IMR-90 (cell line): ENCODE results near the gene SLC46A3. TPM values are rescaled to one million over a fixed set of nuclear protein-coding genes. Genes with fewer than 3 reads are reported as not detected.

Experiments
- ATAC-seq: fragments of 200-7000 bp; cut with Tn5 transposase; 2 replicates; pipeline ENCODE4 v1.9.1; 2020; ENCODE audit warnings: low read depth, mild to moderate bottlenecking, moderate library complexity
- BruUV-seq: library from RNA; stranded (reverse); fragments of 400-500 nt; replicated peaks from 2 replicates; lab custom pipeline; 2021; lab: Mats Ljungman, UMichigan
- CTCF ChIA-PET: fragments of 300-600 bp; formaldehyde crosslinking; extraction: SDS; loops from one replicate; lab custom pipeline; 2021; ENCODE audit warnings: antibody characterized with exemption; lab: Yijun Ruan, JAX
- POLR2A ChIA-PET: fragments of 300-600 bp; sonication (Branson Sonifier 250); formaldehyde crosslinking; loops from one replicate; lab custom pipeline; 2022; ENCODE audit warnings: antibody characterized with exemption; ENCODE audit not compliant: unreplicated experiment; lab: Charles Lee
- DNase-seq: peaks from one replicate; pipeline ENCODE4 v3.0.0; 2013
- H2AFZ ChIP-seq: replicated peaks from 2 replicates; pipeline ENCODE3; 2013; ENCODE audit warnings: low read length, mild to moderate bottlenecking; ENCODE audit not compliant: poor library complexity
- H2AK5ac ChIP-seq: 2 replicates; pipeline ENCODE4 v1.6.1; 2013; ENCODE audit warnings: low read depth, low read length, inconsistent platforms
- H2AK9ac ChIP-seq: replicated peaks from 2 replicates; pipeline ENCODE3; 2013; ENCODE audit warnings: mild to moderate bottlenecking, low read depth, low read length, moderate library complexity; ENCODE audit not compliant: poor library complexity
- H2BK120ac ChIP-seq: 2 replicates; pipeline ENCODE4 v1.6.1; 2013; ENCODE audit warnings: low read depth, low read length, inconsistent platforms
- H2BK15ac ChIP-seq: 3 replicates; pipeline ENCODE4 v1.6.1; 2013; ENCODE audit warnings: low read depth, low read length, inconsistent platforms
- H2BK20ac ChIP-seq: 2 replicates; pipeline ENCODE4 v1.6.1; 2013; ENCODE audit warnings: low read depth, mild to moderate bottlenecking, inconsistent platforms, low read length, moderate library complexity
- H2BK5ac ChIP-seq: 2 replicates; pipeline ENCODE4 v1.6.1; 2013; ENCODE audit warnings: mild to moderate bottlenecking, low read depth, low read length, inconsistent platforms; ENCODE audit not compliant: poor library complexity, severe bottlenecking
- H3K14ac ChIP-seq: replicated peaks from 2 replicates; pipeline ENCODE4 v1.6.1; 2013; ENCODE audit warnings: low read depth, low read length, inconsistent platforms
- H3K18ac ChIP-seq: 2 replicates; pipeline ENCODE4 v1.6.1; 2013; ENCODE audit warnings: low read depth, low read length, control low read depth
- H3K23ac ChIP-seq: 2 replicates; pipeline ENCODE4 v1.6.1; 2013; ENCODE audit warnings: low read depth, low read length, inconsistent platforms
- H3K27ac ChIP-seq: 2 replicates; pipeline ENCODE4 v1.5.1; 2013; ENCODE audit warnings: mild to moderate bottlenecking, control low read depth, low read length; ENCODE audit not compliant: insufficient read depth
- H3K27me3 ChIP-seq: 2 replicates; pipeline ENCODE4 v1.6.1; 2013; ENCODE audit warnings: low read length; ENCODE audit not compliant: control insufficient read depth, insufficient read depth
- H3K36me3 ChIP-seq: 2 replicates; pipeline ENCODE4 v1.6.1; 2013; ENCODE audit warnings: low read length, mixed read lengths; ENCODE audit not compliant: control insufficient read depth, insufficient read depth
- H3K4ac ChIP-seq: 2 replicates; pipeline ENCODE4 v1.6.1; 2013; ENCODE audit warnings: low read depth, low read length, inconsistent platforms
- H3K4me1 ChIP-seq: 2 replicates; pipeline ENCODE4 v1.6.1; 2013; ENCODE audit warnings: low read length, mixed read lengths; ENCODE audit not compliant: control insufficient read depth, insufficient read depth
- H3K4me2 ChIP-seq: 2 replicates; pipeline ENCODE4 v1.6.1; 2013; ENCODE audit warnings: low read depth, mild to moderate bottlenecking, control low read depth, low read length, moderate library complexity
- H3K4me3 ChIP-seq: 2 replicates; pipeline ENCODE4 v1.5.1; 2013; ENCODE audit warnings: low read depth, mild to moderate bottlenecking, control low read depth, low read length, moderate library complexity; ENCODE audit not compliant: insufficient read depth
- H3K56ac ChIP-seq: 2 replicates; pipeline ENCODE4 v1.6.1; 2013; ENCODE audit warnings: low read length, inconsistent platforms; ENCODE audit not compliant: insufficient read depth; ENCODE audit errors: extremely low read depth
- H3K79me1 ChIP-seq, 2 experiments: 2 replicates each; pipeline ENCODE4 v1.6.1; 2013; ENCODE audit warnings: low read length in 2 of 2, inconsistent platforms in 1 of 2, low read depth in 1 of 2
- H3K9ac ChIP-seq: 2 replicates; pipeline ENCODE4 v1.6.1; 2013; ENCODE audit warnings: low read depth, low read length, control low read depth
- H3K9me1 ChIP-seq: 2 replicates; pipeline ENCODE4 v1.6.1; 2013; ENCODE audit warnings: low read length, inconsistent platforms; ENCODE audit not compliant: insufficient read depth
- H3K9me3 ChIP-seq: 2 replicates; pipeline ENCODE4 v1.6.1; 2013; ENCODE audit warnings: low read length; ENCODE audit not compliant: control insufficient read depth, insufficient read depth
- H4K20me1 ChIP-seq: 2 replicates; pipeline ENCODE4 v1.6.1; 2013; ENCODE audit warnings: low read length, inconsistent platforms; ENCODE audit not compliant: insufficient read depth
- H4K5ac ChIP-seq: 2 replicates; pipeline ENCODE4 v1.6.1; 2013; ENCODE audit warnings: mild to moderate bottlenecking, low read depth, low read length, control low read depth
- H4K8ac ChIP-seq, 2 experiments: 2 replicates each; pipeline ENCODE4 v1.6.1; 2013; ENCODE audit warnings: low read depth in 2 of 2, low read length in 2 of 2, control low read depth in 1 of 2, inconsistent platforms in 1 of 2
- H4K91ac ChIP-seq: 2 replicates; pipeline ENCODE4 v1.6.1; 2013; ENCODE audit warnings: low read depth, low read length, inconsistent platforms; ENCODE audit not compliant: insufficient read depth
- BHLHE40 ChIP-seq: fragments of 150-350 bp; IDR thresholded peaks from 2 replicates; pipeline ENCODE4 v1.6.1; 2016; ENCODE audit warnings: mild to moderate bottlenecking, low read depth, low read length
- CEBPB ChIP-seq: IDR thresholded peaks from 2 replicates; pipeline ENCODE4 v1.6.1; 2012; ENCODE audit warnings: low read depth, low read length, improper control_type of control experiment
- CHD1 ChIP-seq: IDR thresholded peaks from 2 replicates; pipeline ENCODE4 v1.6.1; 2012; ENCODE audit warnings: low read depth, low read length, improper control_type of control experiment
- CTCF ChIP-seq: conservative IDR thresholded peaks from 2 replicates; pipeline ENCODE4 v1.5.1; 2012; ENCODE audit warnings: mild to moderate bottlenecking, low read depth, low read length, improper control_type of control experiment
- ELK1 ChIP-seq: fragments of 150-350 bp; IDR thresholded peaks from 2 replicates; pipeline ENCODE4 v1.6.1; 2016; ENCODE audit warnings: low read depth, mild to moderate bottlenecking, low read length, moderate library complexity, borderline replicate concordance
- FOS ChIP-seq: fragments of 150-350 bp; IDR thresholded peaks from 2 replicates; pipeline ENCODE4 v1.6.1; 2016; ENCODE audit warnings: low read depth, low read length
- MAFK ChIP-seq: IDR thresholded peaks from 2 replicates; pipeline ENCODE4 v1.6.1; 2012; ENCODE audit warnings: low read depth, low read length, improper control_type of control experiment
- POLR2A ChIP-seq: IDR thresholded peaks from 2 replicates; pipeline ENCODE4 v1.6.1; 2012; ENCODE audit warnings: mild to moderate bottlenecking, low read depth, low read length
- RAD21 ChIP-seq: IDR thresholded peaks from 2 replicates; pipeline ENCODE4 v1.6.1; 2012; ENCODE audit warnings: low read length, improper control_type of control experiment
- RCOR1 ChIP-seq: IDR thresholded peaks from 2 replicates; pipeline ENCODE4 v1.6.1; 2012; ENCODE audit warnings: mild to moderate bottlenecking, low read length, improper control_type of control experiment; ENCODE audit not compliant: insufficient replicate concordance
- RFX5 ChIP-seq: IDR thresholded peaks from 2 replicates; pipeline ENCODE4 v1.8.0; 2012; ENCODE audit warnings: low read depth, mild to moderate bottlenecking, low read length, moderate library complexity
- SMC3 ChIP-seq: fragments of 150-350 bp; IDR thresholded peaks from 2 replicates; pipeline ENCODE4 v1.6.1; 2016; ENCODE audit warnings: low read depth, mild to moderate bottlenecking, antibody characterized with exemption, low read length, moderate library complexity
- USF2 ChIP-seq: fragments of 150-350 bp; IDR thresholded peaks from 2 replicates; pipeline ENCODE4 v1.6.1; 2017; ENCODE audit warnings: mild to moderate bottlenecking, antibody characterized with exemption, low read length, low read depth
- WGBS, 2 experiments: methylation state at CpG; one replicate each; pipeline versions ENCODE4 v1.1.5 to v1.1.7; 2013; ENCODE audit warnings: missing lambda C conversion rate in 2 of 2; ENCODE audit not compliant: insufficient read length in 1 of 2; ENCODE audit errors: extremely low coverage in 2 of 2; 5-methylcytosine and 5-hydroxymethylcytosine counted together
- dilution Hi-C: fragments of 300-500 bp; cut with HindIII; formaldehyde crosslinking; loops from one replicate; pipeline ENCODE4 v1.14.3; 2018; ENCODE audit warnings: low sequenced_read_pairs; ENCODE audit not compliant: unreplicated experiment
- in situ Hi-C: fragments of 300-500 bp; cut with MboI; formaldehyde crosslinking; loops from 3 replicates; pipeline ENCODE4 v1.14.3; 2019; ENCODE audit warnings: low sequenced_read_pairs, inconsistent platforms, mixed read lengths
- intact Hi-C: fragments of 100-400 bp; cut with micrococcal nuclease; formaldehyde crosslinking; loops from 2 replicates; pipeline ENCODE4 v1.10.0; 2022
- polyA plus RNA-seq, 3 experiments: library from polyadenylated mRNA; depleted of rRNA; stranded (reverse); fragments of >200 nt; gene quantifications; 2 replicates each; pipeline ENCODE4 v1.2.3, GENCODE V29; 2012; ENCODE audit warnings: low replicate concordance in 1 of 3
- total RNA-seq: library from RNA; depleted of rRNA; stranded (reverse); fragments of >200 nt; gene quantifications from 2 replicates; pipeline ENCODE4 v1.2.3, GENCODE V29; 2012

SLC46A3 gene
- total and polyA plus RNA-seq, 2 of the 4 experiments (the other 2 are of a cell fraction): 0.54 to 0.89 TPM

- dilution Hi-C loops: no loop called here
- ATAC-seq (peak; percentile 80), DNase-seq (peak; percentile 95)
- Histone ChIP-seq H3K23ac (peak within 1 kb of the TSS; percentile 100), H3K14ac (peak within 1 kb of the TSS; percentile 99), H3K18ac (peak within 1 kb of the TSS; percentile 88), H2BK15ac (peak within 1 kb of the TSS; percentile 65; the same call in 1 of the 3 replicates), H3K9ac (peak within 1 kb of the TSS; percentile 98), H2BK20ac (peak within 1 kb of the TSS; percentile 80; the same call in 1 of the 2 replicates), H2AFZ (peak within 1 kb of the TSS; percentile 96), H4K91ac (peak within 1 kb of the TSS; percentile 97), H3K79me1 (peaks cover 14 to 51% of the 10 kb centered on the region in 2 experiments), H4K5ac (peak within 1 kb of the TSS; percentile 90), H2BK5ac (peak within 1 kb of the TSS; percentile 97), H2BK120ac (peak within 1 kb of the TSS; percentile 88), H3K4me2 (peak within 1 kb of the TSS; percentile 88), H3K4me1 (peaks cover 8% of the 10 kb centered on the region), H3K56ac (peak within 1 kb of the TSS; percentile 99), H3K9me3 (no peaks in the 10 kb centered on the region), H4K8ac (peak within 1 kb of the TSS; percentile 92 to 99), H3K27me3 (no peaks in the 10 kb centered on the region), H3K27ac (peak within 1 kb of the TSS; percentile 90), H3K4me3 (peak within 1 kb of the TSS; percentile 93), H2AK5ac (peak within 1 kb of the TSS; percentile 99), H2AK9ac (peak within 1 kb of the TSS; percentile 98), H3K36me3 (peaks cover 11% of the 10 kb centered on the region), H3K9me1 (peaks cover 5% of the 10 kb centered on the region; the same call in 1 of the 2 replicates), H4K20me1 (peaks cover 18% of the 10 kb centered on the region; the same call in 1 of the 2 replicates), H3K4ac (peak within 1 kb of the TSS; percentile 99)
- intact Hi-C loops: loop anchor here (2.0 to 10.0 kb wide), 6 partner anchors 127 to 614 kb away; partner anchors contain the start of gene PAN3
- POLR2A ChIA-PET: interaction anchor here (0.6 kb wide), 2 partner anchors 138 to 358 kb away, joined by 3 to 19 read pairs; no protein-coding TSS in a partner anchor
- no TSS peak for BruUV-seq
- in situ Hi-C loops: no loop called here
- CTCF ChIA-PET: interaction anchor here (1.0 kb wide), 1 partner anchor 267 kb away, joined by 3 read pairs; no protein-coding TSS in a partner anchor
- 0% methylated on average over 22 of the region's 64 CpGs; no CpG with 5 or more reads in 1 of the 2 experiments for WGBS, 2 experiments
- TF ChIP-seq USF2 (no peak), POLR2A (peak; percentile 97), FOS (no peak), CHD1 (peak; percentile 5), ELK1 (peak; percentile 67; the same call in 1 of the 2 replicates), RAD21 (peak; percentile 25; the same call in 1 of the 2 replicates), SMC3 (no peak), RFX5 (no peak), CEBPB (peak; percentile 53), MAFK (no peak), CTCF (no peak), BHLHE40 (no peak), RCOR1 (no peak)
Observed at GRCh38 chr13:28658796-28659620, 59.8 kb downstream of the SLC46A3 start, which contains the start of gene POMP. Gene POMP (plus strand): TSS chr13:28659130. CDS start chr13:28659185, 55 bp downstream.
